ENCODE measurements around the gene CLN6. TPM values are rescaled to one million over a fixed set of nuclear protein-coding genes. Genes with fewer than 3 reads are reported as not detected.

Gene CLN6
- total RNA-seq, 1 experiment from 2014 or later, result 71.9 TPM

- Histone ChIP-seq H3K23ac (ENCODE audit: insufficient read length, low read depth, low read length) (no peak overlapping the region), H3K79me2 (ENCODE audit: insufficient read depth, low read length) (no peaks in the 10 kb centered on the region), H2BK12ac (ENCODE audit: insufficient read length, low read depth, low read length) (no peak overlapping the region), H2BK5ac (ENCODE audit: insufficient read length, low read length) (no peak overlapping the region), H3K9me3 (ENCODE audit: control insufficient read depth, low read depth, low read length) (no peaks in the 10 kb centered on the region), H4K5ac (ENCODE audit: insufficient read length, low read depth, low read length) (no peak overlapping the region), H3T11ph (ENCODE audit: low read length) (no peak overlapping the region), H3K56ac (ENCODE audit: insufficient read length, low read depth, low read length) (no peak overlapping the region), H4K91ac (ENCODE audit: insufficient read length, low read depth, low read length) (no peak overlapping the region), H3K14ac (ENCODE audit: insufficient read depth, low read length) (no peak overlapping the region), H2BK20ac (ENCODE audit: low read depth, low read length, poor library complexity, severe bottlenecking) (no peak overlapping the region), H4K20me1 (ENCODE audit: control insufficient read depth, insufficient read depth, insufficient read length) (no peaks in the 10 kb centered on the region), H2BK120ac (ENCODE audit: low read depth, low read length, poor library complexity, severe bottlenecking) (no peak overlapping the region), H2AK5ac (ENCODE audit: insufficient read length, low read length) (no peak overlapping the region), H3K79me1 (ENCODE audit: insufficient read depth, low read depth, low read length, poor library complexity, severe bottlenecking) (no peaks in the 10 kb centered on the region), H3K23me2 (ENCODE audit: insufficient read length, low read depth, low read length, poor library complexity, severe bottlenecking) (no peaks in the 10 kb centered on the region), H2BK15ac (ENCODE audit: low read depth, low read length) (no peak overlapping the region), H3K18ac (ENCODE audit: insufficient read length, low read depth, low read length) (no peak overlapping the region), H3K4me2 (ENCODE audit: insufficient read depth, insufficient read length, low read length) (no peak overlapping the region), H4K8ac (replicated peaks; ENCODE audit: insufficient read length, low read depth, low read length) (no peak overlapping the region), H3K27ac (ENCODE audit: insufficient read length, low read depth, low read length) (no peak overlapping the region), H3K9ac (ENCODE audit: extremely low read depth, insufficient read length, low read length) (no peak overlapping the region), H2AFZ (ENCODE audit: low read length) (no peak overlapping the region), H3K4ac (ENCODE audit: low read depth, low read length) (no peak overlapping the region), H3K27me3 (ENCODE audit: insufficient read depth, low read length) (no peaks in the 10 kb centered on the region), H3K4me1 (ENCODE audit: insufficient read depth, low read length) (no peaks in the 10 kb centered on the region; the same call in 1 of the 2 replicates)
- Mint-ChIP-seq H3K9me3 (no peaks in the 10 kb centered on the region), H3K4me3 (no peak overlapping the region), H3K4me1 (peaks cover 23 to 35% of the 10 kb centered on the region in 2 experiments), H3K27ac (no peak overlapping the region), H3K36me3 (ENCODE audit: insufficient read depth in 1 of 3, low read depth in 3 of 3) (peaks cover 11 to 30% (median 12%) of the 10 kb centered on the region in 3 experiments; a peak in 6 of 7 replicates), H3K27me3 (ENCODE audit: low read depth) (no peaks in the 10 kb centered on the region; the same call in none of the 2 replicates)
- no peak for TF ChIP-seq CTCF (conservative IDR thresholded peaks at IDR 0.05)
- DNase-seq, result no peak
- no CpG with 5 or more reads among the region's 11 CpGs for WGBS (ENCODE audit: extremely low coverage, insufficient read length, low lambda C conversion rate)
These were observed 31.7 kb downstream of the CLN6 start for GRCh38 chr15:68197661-68198437.

Data from H9 (cell line).